ENCODE results near the gene ERMARD. TPM values are rescaled to one million over a fixed set of nuclear protein-coding genes. Genes with fewer than 3 reads are reported as not detected.

Gene ERMARD
- total and polyA plus RNA-seq, 8 donors = 16.8 to 56.1 (median 44.9) TPM

- H3K4me3 ChIP-seq = no peak overlapping the region
Measured at GRCh38 chr6:169813969-169814368, 62.5 kb downstream of the ERMARD start.

GRCh38 chr6:169816054-169816453, 64.6 kb downstream of the ERMARD start:
- Histone ChIP-seq H3K27ac (no peak overlapping the region), H3K36me3 (no peaks in the 10 kb centered on the region)
- no peak for DNase-seq

More at GRCh38 chr6:169813969-169814368, 62.5 kb downstream of the ERMARD start:
- H3K27ac ChIP-seq = no peak overlapping the region
- H3K9me3 ChIP-seq = peaks cover 0 to 5% of the 10 kb centered on the region in 2 donors
- no peak for TF ChIP-seq CTCF (IDR thresholded peaks at IDR 0.05)
- intact Hi-C loops (cut with DNase I) = no loop called here
- peak in 2 of 4 donors; percentile 15 to 45 for DNase-seq
- no peaks in the 10 kb centered on the region for H3K27me3 ChIP-seq
- H3K36me3 ChIP-seq = no peaks in the 10 kb centered on the region
- no peak for ATAC-seq
- no peaks in the 10 kb centered on the region for H3K4me1 ChIP-seq

GRCh38 chr6:169816975-169817374, 65.6 kb downstream of the ERMARD start:
- TF ChIP-seq CTCF (IDR thresholded peaks at IDR 0.05) = no peak
- Histone ChIP-seq H3K27ac (no peak overlapping the region), H3K4me1 (no peaks in the 10 kb centered on the region), H3K4me3 (no peak overlapping the region), H3K36me3 (no peaks in the 10 kb centered on the region), H3K27me3 (no peaks in the 10 kb centered on the region), H3K9me3 (peaks cover 0 to 5% of the 10 kb centered on the region in 2 donors)
- DNase-seq (no peak), ATAC-seq (no peak)
- intact Hi-C loops (cut with DNase I) = no loop called here

More at GRCh38 chr6:169816054-169816453, 64.6 kb downstream of the ERMARD start:
- no peaks in the 10 kb centered on the region for H3K4me1 ChIP-seq
- TF ChIP-seq CTCF (IDR thresholded peaks at IDR 0.05) = no peak
- ATAC-seq = no peak
- no peak overlapping the region for H3K4me3 ChIP-seq
- peaks cover 0 to 5% of the 10 kb centered on the region in 2 donors for H3K9me3 ChIP-seq
- intact Hi-C loops (cut with DNase I) = no loop called here
- H3K27me3 ChIP-seq = no peaks in the 10 kb centered on the region

- intact Hi-C loops (cut with DNase I) = no loop called here
- no peak for TF ChIP-seq CTCF (IDR thresholded peaks at IDR 0.05)
Measured at GRCh38 chr6:169820358-169820757, 68.9 kb downstream of the ERMARD start.

GRCh38 chr6:169824021-169824420, 72.6 kb downstream of the ERMARD start:
- no peak overlapping the region for H3K4me3 ChIP-seq
- no peak for TF ChIP-seq CTCF (IDR thresholded peaks at IDR 0.05)
- H3K36me3 ChIP-seq = no peaks in the 10 kb centered on the region
- H3K27me3 ChIP-seq = peaks cover 0 to 25% of the 10 kb centered on the region in 2 donors
- H3K27ac ChIP-seq = no peak overlapping the region
- DNase-seq = no peak
- no peak for ATAC-seq
- no peaks in the 10 kb centered on the region for H3K9me3 ChIP-seq
- H3K4me1 ChIP-seq = no peaks in the 10 kb centered on the region
- intact Hi-C loops (cut with DNase I) = no loop called here

More at GRCh38 chr6:169820358-169820757, 68.9 kb downstream of the ERMARD start:
- peaks cover 0 to 5% of the 10 kb centered on the region in 2 donors for H3K9me3 ChIP-seq
- no peak for DNase-seq
- no peak for ATAC-seq
- peaks cover 0 to 15% of the 10 kb centered on the region in 2 donors for H3K27me3 ChIP-seq
- no peaks in the 10 kb centered on the region for H3K36me3 ChIP-seq
- H3K27ac ChIP-seq = no peak overlapping the region
- H3K4me1 ChIP-seq = no peaks in the 10 kb centered on the region
- H3K4me3 ChIP-seq = no peak overlapping the region
